K562 (cell line): ENCODE data around the gene LEPR.

Source experiments
- EP300 ChIP-seq: IDR thresholded peaks from 2 replicates; pipeline ENCODE4 v1.6.1; 2012; ENCODE audit warnings: low read length, improper control_type of control experiment
- EZH2 ChIP-seq: IDR thresholded peaks from 2 replicates; pipeline ENCODE4 v1.6.1; 2012; ENCODE audit warnings: low read depth, mild to moderate bottlenecking, inconsistent platforms, low read length, borderline replicate concordance
- NFYB ChIP-seq: IDR thresholded peaks from 2 replicates; pipeline ENCODE4 v1.6.1; 2011; ENCODE audit warnings: mild to moderate bottlenecking, moderate library complexity; ENCODE audit not compliant: insufficient read length; ENCODE audit errors: extremely low read depth
- NR3C1 ChIP-seq: sonication (generic); formaldehyde crosslinking; IDR thresholded peaks from 2 replicates; pipeline ENCODE4 v1.8.1; 2022; ENCODE audit warnings: missing genetic modification reagents
- PCBP2 ChIP-seq: fragments of 200-400 bp; formaldehyde crosslinking; IDR thresholded peaks from 2 replicates; pipeline ENCODE4 v1.6.1; 2018; ENCODE audit warnings: low read length, low read depth, mild to moderate bottlenecking, moderate library complexity; ENCODE audit not compliant: poor library complexity, severe bottlenecking
- POLR2A ChIP-seq: fragments of 450-650 bp; conservative IDR thresholded peaks from 2 replicates; pipeline ENCODE4 v1.6.1; 2016
- SIN3B ChIP-seq: fragments of 450-650 bp; IDR thresholded peaks from 2 replicates; pipeline ENCODE4 v1.6.1; 2017; ENCODE audit warnings: low read depth, mild to moderate bottlenecking, moderate library complexity
- SREBF2 ChIP-seq: sonication (generic); formaldehyde crosslinking; IDR thresholded peaks from 2 replicates; pipeline ENCODE4 v1.4.0; 2020; ENCODE audit warnings: mild to moderate bottlenecking, missing genetic modification reagents
- ZNF644 ChIP-seq: fragments of 200-800 bp; sonication (Bioruptor generic); IDR thresholded peaks from 2 replicates; pipeline ENCODE4 v1.6.1; 2016; ENCODE audit warnings: low read depth, missing genetic modification characterization, missing compliant biosample characterization
- ZNF780A ChIP-seq: fragments of 250-450 bp; sonication (Bioruptor Pico); IDR thresholded peaks from 2 replicates; pipeline ENCODE4 v1.5.0; 2021; ENCODE audit warnings: mild to moderate bottlenecking
- TF ChIP-seq, protein P1 (sequence below), 3 experiments: IDR thresholded peaks in 2 of 3; conservative IDR thresholded peaks in 1 of 3; 2 replicates each; pipeline ENCODE4 v1.5.1; 2011 to 2012; ENCODE audit warnings: low read length in 3 of 3, mild to moderate bottlenecking in 3 of 3, control low read depth in 2 of 3, improper control_type of control experiment in 1 of 3, inconsistent platforms in 1 of 3, low read depth in 1 of 3, mixed read lengths in 1 of 3, moderate library complexity in 1 of 3; ENCODE audit not compliant: insufficient read depth in 2 of 3
- TF ChIP-seq, protein P2 (sequence below): sonication (generic); formaldehyde crosslinking; IDR thresholded peaks from 2 replicates; pipeline ENCODE4 v1.8.1; 2023; ENCODE audit warnings: mild to moderate bottlenecking, missing genetic modification reagents, moderate library complexity
- TF ChIP-seq, protein P3 (sequence below): fragments of 250-450 bp; sonication (Bioruptor Pico); IDR thresholded peaks from 2 replicates; pipeline ENCODE4 v1.8.0; 2022; ENCODE audit warnings: moderate library complexity, mild to moderate bottlenecking, inconsistent platforms

DNA sequence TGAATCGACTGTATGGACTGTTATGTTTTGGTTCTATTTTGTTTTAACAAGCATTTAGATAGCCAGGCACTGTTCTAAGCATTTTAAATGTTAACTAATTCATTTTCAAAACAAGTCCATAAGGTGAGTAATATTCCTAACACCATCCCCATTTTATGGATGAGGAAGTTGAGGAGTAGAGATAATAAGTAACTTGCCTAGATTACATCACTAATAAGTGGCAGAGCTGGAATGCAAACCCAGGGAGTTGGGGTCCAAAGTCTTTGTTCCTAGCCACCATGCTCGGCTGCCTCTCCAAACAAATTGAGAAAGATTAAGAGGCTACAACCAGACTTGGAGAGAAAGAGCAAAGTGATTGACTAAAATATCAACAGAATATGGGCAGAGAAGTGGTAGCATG is 12.6 kb upstream of the LEPR start:
- TF ChIP-seq ZNF644 (tag) (no peak), PCBP2 (no peak), NFYB (no peak), SIN3B (no peak), EZH2 (no peak), POLR2A (no peak), ZNF780A (CRISPR knock-in tag) (no peak), SREBF2 (CRISPR knock-in tag) (no peak), EP300 (no peak), NR3C1 (CRISPR knock-in tag) (no peak)
- TF ChIP-seq, protein P1, sequence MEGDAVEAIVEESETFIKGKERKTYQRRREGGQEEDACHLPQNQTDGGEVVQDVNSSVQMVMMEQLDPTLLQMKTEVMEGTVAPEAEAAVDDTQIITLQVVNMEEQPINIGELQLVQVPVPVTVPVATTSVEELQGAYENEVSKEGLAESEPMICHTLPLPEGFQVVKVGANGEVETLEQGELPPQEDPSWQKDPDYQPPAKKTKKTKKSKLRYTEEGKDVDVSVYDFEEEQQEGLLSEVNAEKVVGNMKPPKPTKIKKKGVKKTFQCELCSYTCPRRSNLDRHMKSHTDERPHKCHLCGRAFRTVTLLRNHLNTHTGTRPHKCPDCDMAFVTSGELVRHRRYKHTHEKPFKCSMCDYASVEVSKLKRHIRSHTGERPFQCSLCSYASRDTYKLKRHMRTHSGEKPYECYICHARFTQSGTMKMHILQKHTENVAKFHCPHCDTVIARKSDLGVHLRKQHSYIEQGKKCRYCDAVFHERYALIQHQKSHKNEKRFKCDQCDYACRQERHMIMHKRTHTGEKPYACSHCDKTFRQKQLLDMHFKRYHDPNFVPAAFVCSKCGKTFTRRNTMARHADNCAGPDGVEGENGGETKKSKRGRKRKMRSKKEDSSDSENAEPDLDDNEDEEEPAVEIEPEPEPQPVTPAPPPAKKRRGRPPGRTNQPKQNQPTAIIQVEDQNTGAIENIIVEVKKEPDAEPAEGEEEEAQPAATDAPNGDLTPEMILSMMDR (IDR thresholded peaks at IDR 0.05 in 2 of 3, conservative IDR thresholded peaks at IDR 0.05 in 1 of 3; ENCODE audit: insufficient read depth in 2 of 3, low read depth in 1 of 3, low read length in 3 of 3) = no peak
- TF ChIP-seq, protein P2, sequence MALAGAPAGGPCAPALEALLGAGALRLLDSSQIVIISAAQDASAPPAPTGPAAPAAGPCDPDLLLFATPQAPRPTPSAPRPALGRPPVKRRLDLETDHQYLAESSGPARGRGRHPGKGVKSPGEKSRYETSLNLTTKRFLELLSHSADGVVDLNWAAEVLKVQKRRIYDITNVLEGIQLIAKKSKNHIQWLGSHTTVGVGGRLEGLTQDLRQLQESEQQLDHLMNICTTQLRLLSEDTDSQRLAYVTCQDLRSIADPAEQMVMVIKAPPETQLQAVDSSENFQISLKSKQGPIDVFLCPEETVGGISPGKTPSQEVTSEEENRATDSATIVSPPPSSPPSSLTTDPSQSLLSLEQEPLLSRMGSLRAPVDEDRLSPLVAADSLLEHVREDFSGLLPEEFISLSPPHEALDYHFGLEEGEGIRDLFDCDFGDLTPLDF (CRISPR knock-in tag) = no peak
- TF ChIP-seq, protein P3, sequence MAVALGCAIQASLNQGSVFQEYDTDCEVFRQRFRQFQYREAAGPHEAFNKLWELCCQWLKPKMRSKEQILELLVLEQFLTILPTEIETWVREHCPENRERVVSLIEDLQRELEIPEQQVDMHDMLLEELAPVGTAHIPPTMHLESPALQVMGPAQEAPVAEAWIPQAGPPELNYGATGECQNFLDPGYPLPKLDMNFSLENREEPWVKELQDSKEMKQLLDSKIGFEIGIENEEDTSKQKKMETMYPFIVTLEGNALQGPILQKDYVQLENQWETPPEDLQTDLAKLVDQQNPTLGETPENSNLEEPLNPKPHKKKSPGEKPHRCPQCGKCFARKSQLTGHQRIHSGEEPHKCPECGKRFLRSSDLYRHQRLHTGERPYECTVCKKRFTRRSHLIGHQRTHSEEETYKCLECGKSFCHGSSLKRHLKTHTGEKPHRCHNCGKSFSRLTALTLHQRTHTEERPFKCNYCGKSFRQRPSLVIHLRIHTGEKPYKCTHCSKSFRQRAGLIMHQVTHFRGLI (CRISPR knock-in tag) = no peak
